ENCODE measurements around the gene RUNDC1. TPM values are rescaled to one million over a fixed set of nuclear protein-coding genes. Genes with fewer than 3 reads are reported as not detected.

Gene RUNDC1
- total RNA-seq, 1 experiment from 2014 or later: 18.2 TPM

DNA sequence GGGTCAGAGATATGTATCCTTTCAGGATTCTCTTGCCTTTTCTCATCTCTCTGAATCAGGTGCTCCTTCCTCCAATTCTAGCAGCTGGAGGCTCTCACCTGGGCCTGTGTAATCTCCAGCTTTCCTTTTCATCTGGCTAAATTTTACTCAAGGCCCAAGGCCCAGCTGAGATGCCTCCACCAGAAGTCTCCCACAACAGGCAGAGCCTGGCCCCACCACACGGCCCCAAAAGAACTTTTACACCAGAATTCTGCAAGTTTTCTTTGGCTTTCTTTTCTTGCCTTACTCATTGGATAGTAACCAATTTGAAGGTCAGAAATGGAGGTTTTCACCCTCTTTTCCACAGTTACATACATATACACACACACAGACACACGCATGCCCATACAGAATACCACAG, 59.3 kb downstream of the RUNDC1 start:
- DNase-seq: no peak
- Mint-ChIP-seq H3K9me3 (ENCODE audit: unreplicated experiment) (no peaks in the 10 kb centered on the region), H3K27me3 (ENCODE audit: insufficient read depth, unreplicated experiment) (no peaks in the 10 kb centered on the region), H3K4me1 (ENCODE audit: low read depth, unreplicated experiment) (no peaks in the 10 kb centered on the region), H3K36me3 (ENCODE audit: insufficient read depth, unreplicated experiment) (peaks cover 11% of the 10 kb centered on the region), H3K4me3 (ENCODE audit: unreplicated experiment) (no peak overlapping the region), H3K27ac (ENCODE audit: unreplicated experiment) (no peak overlapping the region)
- no peak overlapping the region for H3K4me3 ChIP-seq (ENCODE audit: low read depth, low read length)
- H3K9me3 ChIP-seq: no peaks in the 10 kb centered on the region
- TF ChIP-seq, protein P1, sequence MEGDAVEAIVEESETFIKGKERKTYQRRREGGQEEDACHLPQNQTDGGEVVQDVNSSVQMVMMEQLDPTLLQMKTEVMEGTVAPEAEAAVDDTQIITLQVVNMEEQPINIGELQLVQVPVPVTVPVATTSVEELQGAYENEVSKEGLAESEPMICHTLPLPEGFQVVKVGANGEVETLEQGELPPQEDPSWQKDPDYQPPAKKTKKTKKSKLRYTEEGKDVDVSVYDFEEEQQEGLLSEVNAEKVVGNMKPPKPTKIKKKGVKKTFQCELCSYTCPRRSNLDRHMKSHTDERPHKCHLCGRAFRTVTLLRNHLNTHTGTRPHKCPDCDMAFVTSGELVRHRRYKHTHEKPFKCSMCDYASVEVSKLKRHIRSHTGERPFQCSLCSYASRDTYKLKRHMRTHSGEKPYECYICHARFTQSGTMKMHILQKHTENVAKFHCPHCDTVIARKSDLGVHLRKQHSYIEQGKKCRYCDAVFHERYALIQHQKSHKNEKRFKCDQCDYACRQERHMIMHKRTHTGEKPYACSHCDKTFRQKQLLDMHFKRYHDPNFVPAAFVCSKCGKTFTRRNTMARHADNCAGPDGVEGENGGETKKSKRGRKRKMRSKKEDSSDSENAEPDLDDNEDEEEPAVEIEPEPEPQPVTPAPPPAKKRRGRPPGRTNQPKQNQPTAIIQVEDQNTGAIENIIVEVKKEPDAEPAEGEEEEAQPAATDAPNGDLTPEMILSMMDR (IDR thresholded peaks at IDR 0.05; ENCODE audit: insufficient read depth in 1 of 2, low read depth in 1 of 2, low read length in 1 of 2, severe bottlenecking in 1 of 2, unreplicated experiment in 1 of 2): no peak
- no peaks in the 10 kb centered on the region for H3K4me1 ChIP-seq
- no peaks in the 10 kb centered on the region for H3K27me3 ChIP-seq (replicated peaks; ENCODE audit: control insufficient read depth, insufficient read depth, low read length)
- ChIA-PET POLR2A (no interaction called here), CTCF (no interaction called here)
- BruUV-seq (replicated peaks): no TSS peak
- intact Hi-C loops (cut with micrococcal nuclease; ENCODE audit: unreplicated experiment): no loop called here
- H3K36me3 ChIP-seq (ENCODE audit: control insufficient read depth, insufficient read depth, low read length): no peaks in the 10 kb centered on the region

DNA sequence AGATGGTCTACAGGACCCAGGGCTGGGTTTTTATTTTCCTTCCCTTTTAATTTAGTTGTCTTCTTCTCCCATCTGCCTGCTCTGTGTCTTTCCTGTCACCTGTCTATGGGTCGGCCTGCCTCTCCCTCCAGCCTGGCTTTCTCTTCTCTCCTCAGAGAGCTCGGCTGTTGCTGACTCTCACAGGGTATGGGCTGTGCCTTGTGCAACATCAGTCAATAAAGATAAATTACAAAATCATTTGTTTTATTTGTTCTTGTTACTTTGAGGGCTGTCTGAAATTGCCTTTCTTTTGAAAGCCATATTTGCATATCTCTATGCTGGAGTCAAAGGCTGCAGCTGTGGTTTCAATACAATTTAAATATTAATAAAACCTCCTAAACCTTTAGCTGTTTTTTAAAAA, 60.3 kb downstream of the RUNDC1 start:
- Histone ChIP-seq H3K9me3 (no peaks in the 10 kb centered on the region), H3K27me3 (replicated peaks; ENCODE audit: control insufficient read depth, insufficient read depth, low read length) (no peaks in the 10 kb centered on the region), H3K36me3 (ENCODE audit: control insufficient read depth, insufficient read depth, low read length) (no peaks in the 10 kb centered on the region; the same call in 1 of the 2 replicates), H3K4me1 (no peaks in the 10 kb centered on the region), H3K4me3 (ENCODE audit: low read depth, low read length) (no peak overlapping the region)
- no peak for DNase-seq
- Mint-ChIP-seq H3K9me3 (ENCODE audit: unreplicated experiment) (no peaks in the 10 kb centered on the region), H3K4me3 (ENCODE audit: unreplicated experiment) (no peak overlapping the region), H3K4me1 (ENCODE audit: low read depth, unreplicated experiment) (no peaks in the 10 kb centered on the region), H3K27me3 (ENCODE audit: insufficient read depth, unreplicated experiment) (no peaks in the 10 kb centered on the region), H3K36me3 (ENCODE audit: insufficient read depth, unreplicated experiment) (peaks cover 11% of the 10 kb centered on the region), H3K27ac (ENCODE audit: unreplicated experiment) (no peak overlapping the region)
- TF ChIP-seq, protein P1 (IDR thresholded peaks at IDR 0.05; ENCODE audit: insufficient read depth in 1 of 2, low read depth in 1 of 2, low read length in 1 of 2, severe bottlenecking in 1 of 2, unreplicated experiment in 1 of 2): no peak
- ChIA-PET POLR2A (no interaction called here), CTCF (no interaction called here)
- BruUV-seq (replicated peaks): no TSS peak
- intact Hi-C loops (cut with micrococcal nuclease; ENCODE audit: unreplicated experiment): no loop called here

DNA sequence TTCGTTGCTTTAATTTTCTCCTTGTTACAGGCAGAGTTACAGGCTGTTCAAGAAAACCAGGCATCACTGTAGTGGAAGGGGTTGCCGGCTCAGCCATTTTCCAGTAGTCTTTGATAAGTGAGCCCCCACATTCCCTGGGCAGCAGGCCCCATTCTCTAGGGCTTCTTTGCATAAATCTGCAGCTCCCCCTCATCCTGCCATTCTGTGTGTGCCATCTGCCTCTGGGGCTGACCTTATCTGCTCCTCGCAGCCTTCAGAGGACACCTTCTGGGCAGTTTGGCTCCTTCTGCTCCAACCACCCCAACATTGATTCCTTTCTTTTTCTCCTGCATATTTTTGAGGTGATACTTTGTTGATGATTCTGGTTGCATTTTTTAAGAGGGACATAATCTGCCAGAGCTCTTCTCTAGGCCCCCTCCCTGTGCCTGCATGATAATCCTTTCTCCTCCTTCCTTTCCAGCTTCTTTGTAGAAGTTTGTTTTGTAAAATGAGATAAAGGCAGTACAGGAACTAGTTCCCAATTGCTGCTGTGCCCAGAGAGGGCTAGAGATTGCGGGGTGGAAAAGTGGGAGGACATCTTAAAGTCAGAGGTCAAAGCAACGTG, 61.8 kb downstream of the RUNDC1 start:
- H3K27me3 ChIP-seq (replicated peaks; ENCODE audit: control insufficient read depth, insufficient read depth, low read length): no peaks in the 10 kb centered on the region
- peak overlapping the region; percentile 62 for H3K27ac Mint-ChIP-seq (ENCODE audit: unreplicated experiment)
- CTCF ChIA-PET: no interaction called here
- no peaks in the 10 kb centered on the region for H3K9me3 Mint-ChIP-seq (ENCODE audit: unreplicated experiment)
- TF ChIP-seq, protein P1 (IDR thresholded peaks at IDR 0.05; ENCODE audit: insufficient read depth in 1 of 2, low read depth in 1 of 2, low read length in 1 of 2, severe bottlenecking in 1 of 2, unreplicated experiment in 1 of 2): no peak
- POLR2A ChIA-PET: interaction anchor here (0.5 kb wide), 1 partner anchor 238 kb away, joined by 3 read pairs; no protein-coding TSS in a partner anchor
- H3K4me3 ChIP-seq (ENCODE audit: low read depth, low read length): no peak overlapping the region
- intact Hi-C loops (cut with micrococcal nuclease; ENCODE audit: unreplicated experiment): no loop called here
- DNase-seq: no peak
- no peaks in the 10 kb centered on the region for H3K4me1 ChIP-seq
- no peaks in the 10 kb centered on the region for H3K27me3 Mint-ChIP-seq (ENCODE audit: insufficient read depth, unreplicated experiment)
- peaks cover 14% of the 10 kb centered on the region for H3K36me3 Mint-ChIP-seq (ENCODE audit: insufficient read depth, unreplicated experiment)
- no peaks in the 10 kb centered on the region; the same call in 1 of the 2 replicates for H3K36me3 ChIP-seq (ENCODE audit: control insufficient read depth, insufficient read depth, low read length)
- no peaks in the 10 kb centered on the region for H3K9me3 ChIP-seq
- no peak overlapping the region for H3K4me3 Mint-ChIP-seq (ENCODE audit: unreplicated experiment)
- no TSS peak for BruUV-seq (replicated peaks)
- H3K4me1 Mint-ChIP-seq (ENCODE audit: low read depth, unreplicated experiment): no peaks in the 10 kb centered on the region

Other genes with a start within 250 kb of the RUNDC1 start
- 16.9 and 18.0 TPM in 2 replicates for gene EZH1, start 235.5 kb upstream of the RUNDC1 start, total RNA-seq (2022)
- gene RAMP2, start 219.3 kb upstream of the RUNDC1 start, total RNA-seq (2022): 21.4 and 24.3 TPM in 2 replicates
- 96.0 and 103 TPM in 2 replicates for gene VPS25, start 207.1 kb upstream of the RUNDC1 start, total RNA-seq (2022)
- gene WNK4, start 200.0 kb upstream of the RUNDC1 start, total RNA-seq (2022): 3.3 and 4.1 TPM in 2 replicates
- gene COA3, start 181.9 kb upstream of the RUNDC1 start, total RNA-seq (2022): 63.5 and 63.6 TPM in 2 replicates
- gene CNTD1, start 181.7 kb upstream of the RUNDC1 start, total RNA-seq (2022): 1.7 and 2.2 TPM in 2 replicates
- 82.0 and 82.7 TPM in 2 replicates for gene BECN1, start 156.3 kb upstream of the RUNDC1 start, total RNA-seq (2022)
- 195 and 197 TPM in 2 replicates for gene PSME3, start 147.2 kb upstream of the RUNDC1 start, total RNA-seq (2022)
- 3.7 and 4.2 TPM in 2 replicates for gene AOC2, start 136.0 kb upstream of the RUNDC1 start, total RNA-seq (2022)
- gene AOC3, start 129.4 kb upstream of the RUNDC1 start, total RNA-seq (2022): 0.49 and 0.93 TPM in 2 replicates
- gene G6PC1, start 79.8 kb upstream of the RUNDC1 start, total RNA-seq (2022): not detected in 2 replicates
- gene AARSD1, start 16.1 kb upstream of the RUNDC1 start, total RNA-seq (2022): 69.0 and 76.2 TPM in 2 replicates
- gene PTGES3L, start 485 bp upstream of the RUNDC1 start, total RNA-seq (2022): 1.1 and 1.2 TPM in 2 replicates
- 1,565 and 1,613 TPM in 2 replicates for gene RPL27, start 17.9 kb downstream of the RUNDC1 start, total RNA-seq (2022)
- 9.4 and 10.2 TPM in 2 replicates for gene IFI35, start 26.2 kb downstream of the RUNDC1 start, total RNA-seq (2022)
- 227 and 236 TPM in 2 replicates for gene VAT1, start 41.8 kb downstream of the RUNDC1 start, total RNA-seq (2022)
- 1.2 and 1.7 TPM in 2 replicates for gene RND2, start 44.7 kb downstream of the RUNDC1 start, total RNA-seq (2022)
- 50.8 and 51.1 TPM in 2 replicates for gene BRCA1, start 144.8 kb downstream of the RUNDC1 start, total RNA-seq (2022)
- gene NBR1, start 190.6 kb downstream of the RUNDC1 start, total RNA-seq (2022): 53.9 and 55.4 TPM in 2 replicates
- gene TMEM106A, start 231.3 kb downstream of the RUNDC1 start, total RNA-seq (2022): 6.9 and 8.0 TPM in 2 replicates
- gene CCDC200, start 248.1 kb downstream of the RUNDC1 start, total RNA-seq (2022): not detected in 2 replicates

All from Caco-2 (cell line).